Epithelial cell of proximal tubule (primary cell): ENCODE measurements around the gene TNFRSF14. TPM values are rescaled to one million over a fixed set of nuclear protein-coding genes. Genes with fewer than 3 reads are reported as not detected.
"Not testable (repeated sequence)": the region's sequence is repeated elsewhere in the genome, so short reads cannot be mapped to it uniquely, and the experiment has no call there.

ENCODE experiments used
- DNase-seq: peaks from one replicate; pipeline ENCODE4 v3.0.0-alpha.2; 2011; ENCODE audit warnings: low read depth
- H3K4me3 ChIP-seq: 2 replicates; pipeline ENCODE4 v1.5.1; 2011; ENCODE audit warnings: low read depth, mild to moderate bottlenecking, low read length
- total RNA-seq: library from RNA; depleted of rRNA; stranded (reverse); fragments of >200 nt; gene quantifications from 2 replicates; pipeline ENCODE4 v1.2.3, GENCODE V29; 2015
- TF ChIP-seq, protein P1 (sequence below): conservative IDR thresholded peaks from 2 replicates; pipeline ENCODE4 v1.5.1; 2012; ENCODE audit warnings: low read depth, mild to moderate bottlenecking, low read length

TNFRSF14 gene
- total RNA-seq, 1 donor from 2014 or later = 5.8 TPM

- DNase-seq = no peak
- TF ChIP-seq, protein P1, sequence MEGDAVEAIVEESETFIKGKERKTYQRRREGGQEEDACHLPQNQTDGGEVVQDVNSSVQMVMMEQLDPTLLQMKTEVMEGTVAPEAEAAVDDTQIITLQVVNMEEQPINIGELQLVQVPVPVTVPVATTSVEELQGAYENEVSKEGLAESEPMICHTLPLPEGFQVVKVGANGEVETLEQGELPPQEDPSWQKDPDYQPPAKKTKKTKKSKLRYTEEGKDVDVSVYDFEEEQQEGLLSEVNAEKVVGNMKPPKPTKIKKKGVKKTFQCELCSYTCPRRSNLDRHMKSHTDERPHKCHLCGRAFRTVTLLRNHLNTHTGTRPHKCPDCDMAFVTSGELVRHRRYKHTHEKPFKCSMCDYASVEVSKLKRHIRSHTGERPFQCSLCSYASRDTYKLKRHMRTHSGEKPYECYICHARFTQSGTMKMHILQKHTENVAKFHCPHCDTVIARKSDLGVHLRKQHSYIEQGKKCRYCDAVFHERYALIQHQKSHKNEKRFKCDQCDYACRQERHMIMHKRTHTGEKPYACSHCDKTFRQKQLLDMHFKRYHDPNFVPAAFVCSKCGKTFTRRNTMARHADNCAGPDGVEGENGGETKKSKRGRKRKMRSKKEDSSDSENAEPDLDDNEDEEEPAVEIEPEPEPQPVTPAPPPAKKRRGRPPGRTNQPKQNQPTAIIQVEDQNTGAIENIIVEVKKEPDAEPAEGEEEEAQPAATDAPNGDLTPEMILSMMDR = no peak
- no peak overlapping the region for H3K4me3 ChIP-seq
These were observed 15.2 kb downstream of the TNFRSF14 start for GRCh38 chr1:2571348-2571747.

GRCh38 chr1:2573250-2573920 lies 17.2 kb downstream of the TNFRSF14 start:
- no peak for DNase-seq
- H3K4me3 ChIP-seq = no peak overlapping the region
- TF ChIP-seq, protein P1 = no peak

DNA sequence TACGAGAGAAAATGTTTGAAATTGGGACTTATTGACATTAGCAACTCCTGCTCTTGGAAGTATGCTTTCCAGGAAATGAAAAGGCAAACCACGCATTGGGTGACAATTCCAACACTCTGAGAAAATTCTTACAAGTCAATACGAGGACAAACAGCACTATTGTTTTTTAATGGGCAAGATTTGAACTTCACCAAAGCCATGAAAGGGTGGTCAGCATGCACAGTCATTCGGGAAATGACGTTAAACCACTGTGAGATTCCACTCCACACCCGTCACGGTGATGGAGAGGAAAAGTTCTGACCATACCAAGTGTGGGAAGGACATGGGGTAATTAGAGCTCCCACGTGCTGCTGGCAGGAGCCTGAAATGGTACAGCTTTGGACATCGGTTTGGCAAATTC lies 18.2 kb downstream of the TNFRSF14 start:
- no peak for DNase-seq
- TF ChIP-seq, protein P1 = no peak

GRCh38 chr1:2575801-2576663 lies 19.9 kb downstream of the TNFRSF14 start:
- no peak for DNase-seq
- TF ChIP-seq, protein P1 = no peak
- H3K4me3 ChIP-seq = no peak overlapping the region

More for the DNA sequence above, 18.2 kb downstream of the TNFRSF14 start:
- H3K4me3 ChIP-seq = no peak overlapping the region

DNA sequence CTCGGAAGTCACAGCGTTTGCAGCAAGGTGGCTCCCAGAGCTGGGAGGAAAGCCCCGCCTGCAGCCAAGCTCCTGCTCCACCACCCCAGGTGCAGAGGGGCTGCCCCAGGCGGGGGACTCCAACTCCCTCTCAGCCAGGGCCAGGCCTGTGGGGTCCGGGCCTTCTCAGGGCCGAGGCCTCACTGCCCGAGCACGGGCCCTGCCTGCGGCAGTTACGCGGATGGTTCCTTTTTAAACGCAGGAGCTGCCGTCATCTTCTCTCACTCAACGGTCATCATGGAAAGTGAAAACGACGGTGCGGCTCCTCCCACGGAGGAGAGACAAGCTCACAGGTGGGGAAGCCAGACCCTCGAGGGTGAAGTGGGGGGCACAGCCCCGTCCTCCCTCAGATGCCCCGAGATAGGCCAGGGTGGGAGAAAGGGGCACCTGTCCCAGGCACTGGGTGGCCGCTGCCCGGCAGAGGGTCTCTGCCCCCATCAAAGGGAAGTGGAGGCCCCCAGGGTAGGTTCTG lies 21.4 kb downstream of the TNFRSF14 start:
- H3K4me3 ChIP-seq, DNase-seq: not testable (repeated sequence)

GRCh38 chr1:2578758-2579118 lies 22.6 kb downstream of the TNFRSF14 start:
- TF ChIP-seq, protein P1 = no peak
- no peak for DNase-seq
- no peak overlapping the region for H3K4me3 ChIP-seq

DNA sequence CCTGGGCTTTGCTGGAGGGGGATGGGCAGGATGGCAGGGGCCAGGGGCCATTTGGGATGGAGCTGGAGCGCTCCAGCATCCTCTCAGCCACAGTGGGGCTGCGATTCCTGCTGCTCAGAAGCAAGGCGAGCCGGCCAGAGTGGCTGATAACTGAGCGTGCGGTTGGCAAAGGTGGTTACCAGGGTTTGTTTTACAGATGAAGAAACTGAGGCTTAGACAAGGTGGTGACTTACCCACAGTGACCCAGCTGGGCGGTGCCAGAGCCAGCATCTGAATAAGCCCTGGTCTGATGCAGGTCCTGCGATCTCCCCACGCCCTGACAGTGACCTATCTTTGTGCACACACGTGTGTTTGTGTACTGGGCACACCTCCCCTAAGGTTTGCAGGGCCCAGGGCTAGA lies 24.5 kb downstream of the TNFRSF14 start:
- no peak overlapping the region for H3K4me3 ChIP-seq

More for the DNA sequence above, 24.5 kb downstream of the TNFRSF14 start:
- DNase-seq = no peak
- TF ChIP-seq, protein P1 = no peak
